CD4-positive, alpha-beta T cell treated with Interleukin-6 at 100 ng/mL for 8 hours (primary cell): ENCODE measurements around the gene SUSD4.
A peak's percentile ranks its signal among the peaks of the same experiment; 100 is the strongest.

Experiments used
- DNase-seq: peaks from one replicate; pipeline ENCODE4 v3.0.0-alpha.2; 2020; ENCODE audit warnings: mixed read lengths, low spot score

SUSD4 gene

GRCh38 chr1:223209992-223210787 is 153.8 kb downstream of the SUSD4 start:
- DNase-seq, result no peak

- DNase-seq, result no peak
These were observed 154.6 kb downstream of the SUSD4 start for GRCh38 chr1:223209293-223209898.

DNA sequence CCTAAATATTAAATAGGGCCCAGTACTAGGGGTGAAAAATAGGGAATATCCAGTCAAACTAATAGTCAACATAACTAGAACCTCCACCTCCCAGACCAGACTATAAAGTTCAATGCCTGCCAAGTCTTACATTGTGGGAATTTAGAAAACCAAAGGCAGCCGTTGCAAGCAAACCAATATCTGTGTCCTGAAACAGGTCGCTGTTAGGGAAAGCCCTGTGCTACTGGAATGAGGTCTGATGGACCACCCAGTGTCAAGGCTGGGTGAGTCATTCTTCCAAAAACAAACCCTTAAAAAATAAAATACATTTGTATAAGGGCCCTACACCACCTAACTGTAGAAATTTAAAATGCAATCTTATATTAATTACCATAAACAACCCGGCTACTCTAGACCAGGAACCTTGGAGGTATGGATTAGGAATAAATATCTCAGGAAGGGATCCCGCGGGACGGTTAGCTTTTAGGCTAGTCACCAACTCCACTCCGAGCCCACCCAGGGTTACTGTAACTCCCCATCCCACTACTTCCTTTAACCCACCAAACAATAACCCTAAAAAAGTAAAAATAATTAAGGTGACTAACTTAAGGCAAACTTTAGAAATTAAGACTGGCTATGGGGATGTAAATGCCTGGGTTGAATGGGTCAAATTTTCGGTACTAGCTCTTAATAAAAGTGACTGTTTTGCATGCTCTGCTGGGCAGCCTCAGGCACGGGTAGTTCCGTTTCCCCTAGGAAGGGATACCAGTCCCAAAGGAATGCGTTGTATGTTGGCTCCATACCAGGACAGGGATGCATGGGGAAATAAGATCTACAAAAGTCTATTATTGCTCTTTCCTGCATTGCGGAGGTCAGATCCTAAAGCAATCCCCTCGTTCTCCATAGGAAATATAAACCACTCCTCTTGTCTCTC is 155.6 kb downstream of the SUSD4 start:
- no peak for DNase-seq

DNA sequence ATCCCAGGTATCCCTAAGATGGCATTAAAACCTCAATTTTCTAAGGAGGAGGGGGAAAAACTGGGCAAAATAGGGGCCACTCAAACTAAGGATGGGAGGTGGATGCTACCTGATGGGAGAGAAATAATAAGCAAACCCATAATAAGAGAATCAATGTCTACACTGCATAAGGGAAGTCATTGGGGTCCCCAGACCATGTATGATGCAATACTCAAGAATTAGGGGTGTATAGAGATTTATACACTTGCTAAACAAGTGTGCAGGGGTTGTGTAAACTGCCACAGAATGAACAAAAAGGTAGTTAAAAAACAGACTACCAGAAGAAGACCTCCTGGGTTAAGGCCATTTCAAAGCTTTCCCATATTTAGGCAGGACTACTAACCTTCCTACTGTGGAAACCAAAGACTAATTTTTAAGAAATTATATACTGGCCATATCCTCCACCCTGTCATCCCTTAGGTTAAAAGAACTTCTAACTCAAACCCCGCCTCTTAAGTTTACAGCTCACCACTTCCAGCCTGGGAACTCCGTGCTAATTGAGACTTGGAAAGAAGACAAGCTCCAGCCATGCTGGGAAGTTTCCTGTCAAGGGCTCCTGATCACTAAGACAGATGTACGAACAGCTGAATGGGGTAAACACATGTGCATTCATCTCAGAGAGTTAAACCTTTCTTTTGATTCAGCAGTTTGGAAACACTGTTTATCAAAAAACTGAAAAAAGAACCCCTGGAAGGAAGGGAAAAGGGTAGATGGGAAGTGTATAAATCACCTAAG is 156.5 kb downstream of the SUSD4 start:
- no peak for DNase-seq

- no peak for DNase-seq
These were observed 159.6 kb downstream of the SUSD4 start for GRCh38 chr1:223204424-223204823.

- DNase-seq, result no peak
These were observed 160.3 kb downstream of the SUSD4 start for GRCh38 chr1:223203694-223204093.

DNA sequence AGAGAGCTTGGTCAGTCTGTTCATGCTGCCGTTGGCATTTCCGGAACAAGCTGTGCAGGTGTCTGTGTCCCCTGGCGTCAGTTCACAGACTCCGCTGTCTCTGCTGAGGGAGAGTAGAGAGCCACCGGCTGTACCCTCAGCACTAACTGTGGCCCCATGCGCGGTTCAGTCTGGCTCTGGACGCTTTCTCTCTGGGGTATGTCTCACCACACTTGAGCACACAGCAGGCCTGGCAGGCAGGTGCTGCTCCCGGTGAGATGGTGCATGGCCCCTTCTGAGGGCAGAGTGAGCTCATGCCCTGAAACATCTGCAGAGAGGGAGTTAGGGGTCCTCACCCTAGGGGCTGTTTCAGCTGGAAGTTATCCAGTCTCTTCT is 161.0 kb downstream of the SUSD4 start:
- DNase-seq, result no peak

DNA sequence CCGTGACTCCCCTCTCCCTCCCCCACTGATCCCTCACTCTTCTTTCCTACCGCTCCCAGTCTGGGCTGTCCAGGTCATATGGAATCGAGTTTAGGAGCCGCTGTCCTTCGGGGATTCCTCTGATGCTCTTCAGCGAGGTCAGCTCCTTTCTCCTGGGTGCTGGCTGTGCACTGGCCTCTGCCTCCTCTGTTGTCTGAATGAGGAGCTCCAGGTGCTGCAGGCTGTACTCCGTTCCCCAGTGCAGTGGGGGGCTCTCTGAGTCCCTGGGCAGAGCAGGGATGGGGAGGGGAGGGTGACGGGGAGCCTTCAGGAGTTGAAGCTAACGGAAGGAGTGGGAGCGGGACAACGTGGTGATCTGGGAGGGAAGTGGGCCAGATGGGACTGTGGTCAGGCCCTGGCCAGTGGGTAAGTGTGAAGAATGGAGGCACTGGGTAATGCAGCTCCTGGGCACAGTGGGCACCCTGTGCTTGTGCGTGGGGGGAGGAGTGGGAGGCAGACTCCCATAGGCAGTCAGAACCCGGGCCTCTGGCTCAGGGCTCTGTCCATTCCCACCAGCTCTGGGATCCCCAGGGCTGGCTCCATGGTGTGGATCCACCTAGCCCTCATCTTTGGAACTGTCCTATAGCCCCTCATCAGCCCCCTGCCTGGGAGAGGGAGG is 161.5 kb downstream of the SUSD4 start:
- DNase-seq, result no peak

DNA sequence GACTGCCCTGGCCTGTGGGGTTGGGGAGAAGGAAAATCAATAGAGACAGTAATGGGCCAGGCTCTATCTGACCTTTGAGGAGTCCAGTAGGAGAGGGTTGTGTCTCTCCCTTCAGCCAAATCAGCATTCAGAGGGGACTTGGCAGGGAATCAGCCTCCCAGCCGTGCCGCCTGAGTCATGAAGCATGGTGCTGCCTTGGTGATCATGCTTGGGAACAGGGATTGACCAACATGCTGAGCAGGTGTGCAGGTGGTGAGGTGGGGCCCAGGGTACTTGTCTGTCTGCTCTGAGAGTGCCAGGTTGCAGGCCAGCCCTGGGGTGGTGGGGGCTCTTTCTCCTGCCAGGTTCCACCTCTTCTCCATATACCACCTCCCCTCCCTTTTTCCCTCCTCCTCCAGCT is 162.0 kb downstream of the SUSD4 start:
- no peak for DNase-seq

- no peak for DNase-seq
These were observed 163.1 kb downstream of the SUSD4 start for GRCh38 chr1:223200903-223201302.

DNA sequence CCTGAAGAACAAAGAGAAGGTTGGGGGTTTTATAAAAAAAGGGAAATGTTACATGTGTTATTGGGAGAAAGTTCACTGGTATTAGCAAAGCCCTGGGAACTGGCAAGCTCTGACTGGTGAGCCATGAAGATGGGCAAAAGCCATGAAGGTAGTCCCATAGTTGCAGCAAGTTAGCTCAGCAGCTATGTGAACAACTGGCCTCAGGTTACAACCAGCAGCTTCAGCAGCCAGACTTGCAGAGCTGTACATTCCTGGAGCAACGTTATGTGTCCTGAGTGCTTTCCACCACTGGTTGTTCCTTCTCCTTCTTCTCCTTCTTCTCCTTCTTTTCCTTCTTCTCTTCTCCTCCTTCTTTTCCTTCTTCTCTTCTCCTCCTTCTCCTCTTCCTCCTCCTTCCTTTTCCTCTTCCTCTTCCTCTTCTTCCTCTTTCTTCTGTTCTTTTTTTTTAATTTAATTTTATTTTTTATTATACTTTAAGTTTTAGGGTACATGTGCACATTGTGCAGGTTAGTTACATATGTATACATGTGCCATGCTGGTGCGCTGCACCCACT is 164.8 kb downstream of the SUSD4 start:
- DNase-seq, result no peak

DNA sequence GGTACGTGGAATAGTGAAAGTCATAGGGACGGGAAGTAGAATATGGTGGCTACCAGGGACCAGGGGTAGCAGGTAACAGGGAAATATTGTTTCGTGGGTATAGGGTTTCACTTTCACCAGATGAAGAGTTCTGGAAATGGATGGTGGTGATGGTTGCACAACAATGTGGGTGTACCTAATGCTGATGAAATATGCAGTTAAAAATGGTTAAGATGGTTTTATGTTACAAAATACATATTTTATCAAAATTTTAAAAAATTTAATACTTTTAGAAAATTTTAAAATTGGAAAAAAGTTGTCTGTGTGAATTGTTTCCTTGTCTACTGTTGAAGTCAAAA is 165.4 kb downstream of the SUSD4 start:
- no peak for DNase-seq

GRCh38 chr1:223197923-223198627 is 165.9 kb downstream of the SUSD4 start:
- no peak for DNase-seq

DNA sequence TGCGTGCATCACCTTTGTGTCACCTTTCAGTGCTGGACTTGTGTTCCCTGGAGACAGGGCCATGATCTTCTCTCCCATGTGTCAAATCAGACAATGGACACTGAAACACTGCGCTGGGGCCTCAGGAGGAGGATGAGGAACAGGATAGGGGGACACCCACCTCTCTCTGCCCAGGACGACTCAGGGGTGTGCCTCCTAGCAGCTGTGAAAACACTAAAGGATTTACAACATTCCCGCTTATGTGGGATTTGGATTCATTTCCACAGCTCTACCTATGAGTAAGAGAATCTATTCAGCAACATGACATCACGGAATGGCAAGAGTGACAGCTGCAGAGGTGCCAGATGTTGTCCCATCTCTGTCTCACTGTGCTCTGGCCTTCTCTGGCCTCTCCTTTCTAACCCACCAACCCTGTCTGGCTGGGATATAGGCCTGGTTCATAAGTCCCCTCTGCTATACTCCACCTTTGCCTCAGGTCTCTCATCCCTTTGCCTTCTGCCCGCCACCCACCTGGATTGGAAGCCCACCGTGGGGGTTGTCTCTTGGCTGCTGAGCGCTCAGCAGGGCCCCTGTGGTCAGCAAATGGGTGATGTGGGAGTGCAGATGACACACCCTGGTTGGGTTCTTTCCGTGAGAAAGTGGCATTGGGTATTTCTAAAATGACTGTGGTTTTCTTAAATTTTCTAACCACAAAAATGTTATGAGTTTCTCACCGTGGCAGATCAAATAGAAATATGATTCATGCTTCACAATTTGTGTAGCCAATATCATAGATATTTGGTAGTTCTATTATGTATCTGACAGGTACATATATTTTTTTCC is 173.9 kb downstream of the SUSD4 start:
- peak; percentile 52 for DNase-seq

DNA sequence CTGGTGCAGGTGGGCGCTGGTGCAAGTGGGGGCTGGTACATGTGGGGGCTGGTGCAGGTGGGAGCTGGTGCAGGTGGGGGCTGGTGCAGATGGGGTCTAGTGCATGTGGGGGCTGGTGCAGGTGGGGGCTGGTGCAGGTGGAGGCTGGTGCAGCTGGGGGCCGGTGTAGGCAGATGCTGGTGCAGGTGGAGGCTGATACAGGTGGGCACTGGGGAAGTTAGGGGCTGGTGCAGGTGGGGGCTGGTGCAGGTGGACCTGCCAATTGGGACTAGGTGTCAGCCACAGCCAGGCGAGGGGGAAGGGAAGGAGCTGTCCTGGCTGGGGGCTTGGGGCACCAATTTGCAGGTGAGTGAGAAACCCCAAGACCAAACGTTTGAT is 174.5 kb downstream of the SUSD4 start:
- no peak for DNase-seq

GRCh38 chr1:223188618-223189356 is 175.2 kb downstream of the SUSD4 start:
- no peak for DNase-seq

GRCh38 chr1:223186800-223187199 is 177.2 kb downstream of the SUSD4 start:
- DNase-seq, result no peak

GRCh38 chr1:223183268-223183862 is 180.6 kb downstream of the SUSD4 start:
- no peak for DNase-seq
